Stimulated activated naive CD4-positive, alpha-beta T cell treated with Interleukin-2 at 50 U/mL for 16 hours (primary cell): ENCODE data around the gene MCMBP.
"Not testable (repeated sequence)": the region's sequence is repeated elsewhere in the genome, so short reads cannot be mapped to it uniquely, and the experiment has no call there.

Experiments used
- DNase-seq: peaks from one replicate; lab custom pipeline; 2025; lab: John Stamatoyannopoulos, UW

MCMBP gene, protein sequence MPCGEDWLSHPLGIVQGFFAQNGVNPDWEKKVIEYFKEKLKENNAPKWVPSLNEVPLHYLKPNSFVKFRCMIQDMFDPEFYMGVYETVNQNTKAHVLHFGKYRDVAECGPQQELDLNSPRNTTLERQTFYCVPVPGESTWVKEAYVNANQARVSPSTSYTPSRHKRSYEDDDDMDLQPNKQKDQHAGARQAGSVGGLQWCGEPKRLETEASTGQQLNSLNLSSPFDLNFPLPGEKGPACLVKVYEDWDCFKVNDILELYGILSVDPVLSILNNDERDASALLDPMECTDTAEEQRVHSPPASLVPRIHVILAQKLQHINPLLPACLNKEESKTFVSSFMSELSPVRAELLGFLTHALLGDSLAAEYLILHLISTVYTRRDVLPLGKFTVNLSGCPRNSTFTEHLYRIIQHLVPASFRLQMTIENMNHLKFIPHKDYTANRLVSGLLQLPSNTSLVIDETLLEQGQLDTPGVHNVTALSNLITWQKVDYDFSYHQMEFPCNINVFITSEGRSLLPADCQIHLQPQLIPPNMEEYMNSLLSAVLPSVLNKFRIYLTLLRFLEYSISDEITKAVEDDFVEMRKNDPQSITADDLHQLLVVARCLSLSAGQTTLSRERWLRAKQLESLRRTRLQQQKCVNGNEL

DNA sequence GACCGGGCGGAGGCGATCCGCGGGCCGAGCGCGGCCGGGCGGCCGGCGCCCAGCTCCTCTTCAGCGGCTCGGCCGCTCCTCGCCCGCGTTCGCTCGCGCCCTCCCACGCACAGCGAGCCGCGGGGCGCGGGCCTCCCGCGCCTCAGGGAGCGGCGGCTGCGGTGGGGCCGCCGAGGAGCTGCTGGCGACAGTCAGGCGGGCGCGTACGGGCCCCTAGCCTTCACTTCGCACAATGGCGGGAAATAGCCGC, at the start of gene MCMBP:
TSS of gene MCMBP (minus strand) at position 234 of the 250 bp plus-strand sequence. CDS start 259 bp downstream, outside the sequence.
- no peak for DNase-seq

DNA sequence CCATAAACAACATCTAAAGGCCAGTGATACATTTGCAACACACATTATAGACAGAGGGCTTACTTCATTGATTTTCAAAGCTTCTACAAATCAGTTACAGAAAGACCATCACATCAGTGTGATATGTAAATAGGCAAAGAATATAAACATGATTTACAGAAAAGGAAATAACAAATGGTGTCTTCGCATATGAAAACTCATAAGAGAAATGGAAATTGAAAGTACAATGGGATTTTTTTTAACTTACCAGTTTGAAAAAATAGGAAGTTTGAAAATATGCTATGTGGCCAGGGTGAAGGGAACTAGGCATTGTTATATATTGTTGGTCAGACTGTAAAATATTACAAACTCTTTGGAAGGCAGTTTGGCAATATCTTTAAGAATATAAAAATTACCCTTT, 47.2 kb upstream of the MCMBP start:
- no peak for DNase-seq

DNA sequence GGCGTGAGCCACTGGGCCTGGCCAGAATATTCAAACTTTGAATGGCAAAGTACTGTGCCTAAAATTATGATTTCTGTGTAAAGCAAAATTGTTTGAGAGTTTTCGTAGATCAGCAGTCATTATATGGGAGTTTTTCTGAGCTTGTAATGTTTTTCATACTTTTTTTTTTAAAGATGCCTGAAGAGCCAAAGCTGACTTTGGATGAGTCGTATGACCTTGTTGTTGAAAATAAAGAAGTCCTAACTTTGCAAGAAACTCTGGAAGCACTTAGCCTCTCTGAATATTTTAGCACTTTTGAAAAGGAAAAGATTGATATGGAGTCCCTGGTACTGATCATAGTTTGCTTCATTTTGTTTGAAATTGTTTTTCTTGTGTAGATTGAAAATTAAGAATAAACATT, 46.6 kb upstream of the MCMBP start:
- DNase-seq, result no peak

DNA sequence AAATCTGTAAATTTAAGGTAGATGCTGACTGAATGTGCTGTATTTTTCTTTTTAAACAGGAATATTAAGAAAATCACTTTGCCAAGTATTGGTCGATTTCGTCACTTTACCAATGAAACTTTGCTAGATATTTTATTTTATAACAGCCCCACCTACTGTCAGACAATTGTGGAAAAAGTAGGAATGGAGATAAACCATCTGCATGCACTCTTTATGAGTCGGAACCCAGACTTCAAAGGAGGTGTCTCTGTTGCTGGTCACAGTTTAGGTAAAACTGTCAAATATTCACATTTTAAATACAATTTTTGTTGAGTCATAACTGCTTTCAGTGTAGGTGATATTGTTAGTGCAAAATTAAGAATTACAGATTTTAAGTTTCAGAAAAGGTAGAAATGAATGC, 45.1 kb upstream of the MCMBP start:
- no peak for DNase-seq

DNA sequence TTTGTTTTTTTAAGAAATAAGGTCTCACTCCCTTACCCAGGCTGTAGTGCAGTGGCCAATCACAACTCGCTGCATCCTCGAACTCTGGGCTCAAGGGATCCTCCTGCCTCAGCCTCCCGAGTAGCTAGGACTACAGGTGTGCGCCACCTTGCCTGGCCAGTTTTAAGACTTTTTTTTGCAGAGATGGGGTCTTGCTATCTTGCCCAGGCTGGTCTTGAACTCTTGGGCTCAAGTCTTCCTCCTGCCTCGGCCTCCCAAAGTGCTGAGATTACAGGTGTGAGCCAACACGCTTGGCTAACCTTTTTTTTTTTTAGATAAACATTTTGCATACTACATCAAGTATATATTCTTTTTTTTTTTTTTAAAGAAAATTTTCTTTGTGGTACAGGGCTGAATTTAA, 38.0 kb upstream of the MCMBP start:
- DNase-seq, result no peak

DNA sequence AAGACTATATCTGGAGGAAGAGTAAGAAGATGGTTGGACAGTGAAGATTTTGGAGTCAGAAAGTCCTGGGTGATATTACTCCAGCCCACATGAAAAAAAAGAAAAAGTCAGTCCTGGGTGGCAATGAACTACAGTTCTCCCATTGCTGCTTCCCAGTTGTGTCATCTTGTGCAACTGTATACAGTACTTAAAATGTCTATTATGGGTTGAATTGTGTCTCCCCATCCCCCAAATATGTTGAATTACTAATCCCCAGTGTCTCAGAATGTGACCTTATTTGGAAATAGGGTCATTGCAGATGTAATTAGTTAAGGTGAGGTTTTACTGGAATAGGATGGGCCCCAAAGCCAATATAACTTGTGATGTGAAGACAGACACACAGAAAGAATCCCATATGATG, 35.5 kb upstream of the MCMBP start:
- no peak for DNase-seq

DNA sequence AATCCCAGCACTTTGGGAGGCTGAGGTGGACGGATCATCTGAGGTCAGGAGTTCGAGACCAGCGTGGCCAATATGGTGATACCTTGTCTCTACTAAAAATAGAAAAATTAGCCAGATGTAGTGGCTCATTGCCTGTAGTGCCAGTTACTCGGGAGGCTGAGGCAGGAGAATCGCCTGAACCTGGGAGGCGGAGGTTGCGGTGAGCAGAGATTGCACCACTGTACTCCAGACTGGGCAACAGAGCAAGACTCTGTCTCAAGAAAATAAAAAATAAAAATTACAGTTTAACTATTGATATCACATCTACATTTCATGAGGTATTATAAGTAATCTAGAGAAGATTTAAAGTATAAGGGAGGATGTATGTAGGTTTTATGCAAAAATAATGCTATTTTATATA, 35.1 kb upstream of the MCMBP start:
- DNase-seq, result not testable (repeated sequence)

DNA sequence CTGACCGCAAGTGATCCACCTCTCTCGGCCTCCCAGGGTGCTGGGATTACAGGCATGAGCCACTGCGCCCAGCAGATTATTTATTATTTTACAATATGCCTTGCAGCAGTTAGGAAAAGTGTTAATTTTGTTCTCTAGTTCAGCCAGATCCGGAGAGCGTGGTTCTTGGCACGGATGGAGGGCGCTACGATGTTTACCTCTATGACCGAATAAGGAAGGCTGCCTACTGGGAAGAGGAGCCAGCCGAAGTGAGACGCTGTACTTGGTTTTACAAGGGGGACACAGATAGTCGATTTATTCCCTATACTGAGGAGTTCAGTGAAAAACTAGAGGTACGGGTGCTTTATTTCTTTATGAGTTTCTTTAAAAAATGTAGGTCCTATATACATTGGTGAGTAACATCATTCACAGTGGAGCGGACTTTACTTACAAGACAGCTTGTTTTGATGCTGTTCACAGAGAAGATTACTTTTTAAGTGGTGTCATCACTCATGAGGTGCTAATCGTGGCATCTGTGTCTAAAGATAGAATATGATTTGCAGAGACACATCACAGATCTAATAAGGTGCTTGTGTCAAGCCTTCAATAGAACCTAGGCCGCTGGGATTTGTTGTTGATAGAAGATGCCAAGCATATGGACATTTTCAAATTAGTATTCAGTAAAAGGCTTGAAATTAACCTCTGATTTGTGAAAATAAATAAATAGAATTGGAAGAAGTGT, 31.5 kb upstream of the MCMBP start:
- no peak for DNase-seq

DNA sequence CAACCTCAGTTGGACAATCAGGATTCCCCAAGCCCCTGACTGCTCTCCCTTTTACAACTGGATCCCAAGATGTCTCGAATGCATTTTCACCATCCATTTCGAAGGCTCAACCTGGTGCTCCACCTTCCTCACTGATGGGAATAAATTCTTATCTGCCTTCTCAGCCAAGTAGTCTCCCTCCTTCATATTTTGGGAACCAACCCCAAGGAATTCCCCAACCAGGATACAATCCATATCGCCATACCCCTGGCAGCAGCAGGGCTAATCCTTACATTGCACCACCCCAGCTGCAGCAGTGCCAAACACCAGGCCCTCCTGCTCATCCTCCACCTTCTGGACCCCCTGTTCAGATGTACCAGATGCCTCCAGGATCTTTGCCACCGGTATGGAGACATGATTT, 25.9 kb upstream of the MCMBP start:
- no peak for DNase-seq

DNA sequence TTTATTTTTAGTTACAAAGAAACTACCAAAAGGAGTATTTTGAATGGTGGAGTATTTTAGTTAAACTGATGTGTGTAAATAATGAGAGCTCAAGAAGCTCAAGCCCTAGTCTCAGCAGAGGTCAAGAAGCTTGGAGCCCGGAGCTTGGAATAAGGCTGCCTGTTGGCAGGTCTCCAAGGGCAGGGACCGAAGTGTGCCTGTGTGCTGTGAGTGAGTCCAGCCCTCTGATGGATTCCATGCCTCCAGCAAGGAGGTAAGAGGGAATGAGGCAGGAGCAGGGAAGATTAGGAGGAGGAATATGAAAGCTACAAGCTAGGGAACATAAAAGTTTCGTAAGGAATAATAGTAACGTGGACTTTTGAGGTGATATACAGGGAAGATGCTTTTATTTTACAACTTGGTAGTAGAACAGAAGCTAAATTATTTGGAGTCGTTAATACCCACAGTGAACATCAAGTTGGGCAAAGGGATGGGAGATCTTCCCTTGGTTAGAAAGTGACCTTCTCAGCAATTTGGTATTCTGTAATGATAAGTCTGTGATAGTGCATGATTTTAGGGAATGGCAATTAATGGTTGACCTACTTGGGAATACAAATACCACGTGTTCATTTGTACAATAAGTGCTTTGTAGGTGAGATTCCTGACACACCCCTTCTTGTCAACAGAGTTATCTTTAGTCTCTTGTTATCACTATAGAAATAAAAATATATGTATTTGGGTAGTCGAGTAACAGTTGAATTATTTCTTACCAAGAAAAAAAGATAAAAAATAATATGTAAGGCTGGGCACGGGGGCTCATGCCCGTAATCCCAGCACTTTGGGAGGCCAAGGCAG, 24.5 kb upstream of the MCMBP start:
- no peak for DNase-seq

DNA sequence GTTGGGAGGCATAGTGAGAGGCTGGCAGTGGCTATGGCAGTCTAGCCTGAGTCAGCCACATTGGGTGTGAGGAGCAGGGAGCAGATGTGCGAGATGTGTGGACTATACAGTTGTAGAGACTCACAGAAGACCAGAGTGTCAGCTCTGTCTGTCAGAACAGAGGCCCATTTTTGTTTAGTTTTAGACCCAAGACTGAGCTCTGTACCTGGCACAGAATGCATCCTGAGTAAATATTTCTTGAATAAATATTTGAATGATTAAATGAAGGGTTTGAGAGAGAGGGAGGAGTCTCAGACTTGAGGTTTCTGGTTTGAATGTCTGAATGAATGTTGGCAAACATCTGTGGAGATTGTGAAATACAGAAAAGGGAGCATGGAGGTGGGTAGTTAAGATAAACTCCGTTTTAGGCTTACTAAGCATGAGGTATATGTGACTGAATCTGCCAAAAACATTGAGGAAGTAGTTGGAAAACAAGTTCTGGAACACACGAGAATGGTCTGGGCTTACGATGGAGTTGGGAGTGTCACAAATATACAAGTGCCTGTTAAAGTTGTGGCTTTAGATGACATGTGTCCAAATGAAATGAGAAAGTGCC, 23.5 kb upstream of the MCMBP start:
- no peak for DNase-seq

DNA sequence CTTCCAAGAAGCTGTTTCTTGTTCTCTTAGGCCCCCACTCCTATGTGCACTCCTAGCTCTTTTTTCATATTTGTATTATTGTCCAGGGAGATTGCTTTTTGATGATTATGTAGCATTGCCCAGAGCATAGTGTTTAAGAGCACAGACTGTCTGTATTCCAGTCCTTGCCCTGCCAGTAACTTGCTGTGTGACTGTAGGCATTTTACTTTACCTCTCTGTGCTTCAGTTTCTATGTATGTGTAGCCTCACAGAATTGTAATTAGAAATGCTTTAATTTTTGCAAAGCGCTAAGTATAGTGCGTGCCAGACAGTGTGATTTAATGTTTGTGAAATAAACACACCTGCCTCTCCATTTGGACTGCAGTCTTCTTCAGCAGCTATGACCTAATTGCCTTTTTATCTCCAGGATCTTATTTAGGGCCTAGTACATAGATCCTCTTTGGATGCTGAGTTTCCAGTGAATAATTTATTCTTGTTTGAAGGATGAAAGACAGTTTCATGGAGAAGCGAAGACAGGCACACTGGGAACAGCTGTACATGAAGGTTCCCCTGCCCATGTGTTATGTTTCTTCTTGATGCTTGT, 21.3 kb upstream of the MCMBP start:
- DNase-seq, result no peak

DNA sequence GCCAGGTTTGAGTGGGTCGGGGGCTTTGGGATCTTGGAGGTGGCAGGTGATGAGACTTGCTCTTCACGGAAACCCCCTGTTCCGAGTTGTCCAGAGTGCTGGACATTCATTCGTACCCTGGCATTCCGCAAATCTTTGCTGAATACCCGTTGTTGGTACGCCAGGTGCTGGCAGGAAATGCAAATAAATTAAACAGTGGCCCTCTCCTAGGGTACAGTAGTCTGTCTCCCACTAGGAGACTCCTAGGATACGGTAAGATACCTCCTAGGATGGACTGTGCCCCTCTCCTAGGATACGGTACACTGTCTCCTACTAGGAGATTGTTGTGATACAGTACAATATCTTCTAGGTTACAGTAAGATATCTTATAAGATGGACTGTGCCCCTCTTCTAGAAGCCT, 20.4 kb upstream of the MCMBP start:
- DNase-seq, result no peak

DNA sequence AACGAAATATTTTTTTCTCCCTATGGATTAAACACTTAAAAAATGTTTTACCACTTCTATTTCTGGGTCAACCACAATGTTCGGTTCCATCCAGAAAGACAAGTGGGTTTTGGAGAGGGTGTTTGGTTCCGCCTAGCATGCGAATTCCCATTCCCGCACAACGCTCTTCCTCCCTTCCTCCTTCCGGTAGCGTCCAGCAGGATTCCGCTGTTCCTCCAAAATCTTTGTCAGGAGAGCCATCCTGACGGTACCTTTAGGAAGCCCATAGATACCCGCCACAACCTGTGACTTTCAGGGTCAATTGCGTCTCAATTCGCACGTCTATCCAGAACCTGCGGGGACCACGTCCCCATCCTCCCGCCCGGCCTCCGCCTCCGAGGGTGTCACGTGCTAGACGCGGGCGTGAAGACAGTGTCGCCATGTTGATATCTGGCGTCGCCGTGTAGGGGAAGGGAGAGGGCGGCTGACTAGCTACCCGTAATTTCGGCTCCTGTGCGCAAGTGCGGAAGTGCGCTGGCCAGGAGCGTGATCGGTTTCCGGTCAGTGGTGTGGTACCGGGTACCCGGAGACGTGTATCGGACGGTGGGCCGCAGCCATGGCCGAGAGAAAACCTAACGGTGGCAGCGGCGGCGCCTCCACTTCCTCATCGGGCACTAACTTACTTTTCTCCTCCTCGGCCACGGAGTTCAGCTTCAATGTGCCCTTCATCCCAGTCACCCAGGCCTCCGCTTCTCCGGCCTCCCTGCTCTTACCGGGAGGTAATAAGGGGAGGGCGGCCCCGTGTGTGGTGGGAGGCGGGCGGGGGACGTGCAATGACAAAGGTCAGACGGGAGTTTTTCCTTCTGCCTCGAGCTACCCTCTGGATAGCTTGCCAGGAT, 19.8 kb upstream of the MCMBP start, which contains the start of gene SEC23IP:
TSS of gene SEC23IP (plus strand) at position 543 of the 878 bp plus-strand sequence. CDS start at position 596, 53 bp downstream.
- DNase-seq, result peak; percentile 91

DNA sequence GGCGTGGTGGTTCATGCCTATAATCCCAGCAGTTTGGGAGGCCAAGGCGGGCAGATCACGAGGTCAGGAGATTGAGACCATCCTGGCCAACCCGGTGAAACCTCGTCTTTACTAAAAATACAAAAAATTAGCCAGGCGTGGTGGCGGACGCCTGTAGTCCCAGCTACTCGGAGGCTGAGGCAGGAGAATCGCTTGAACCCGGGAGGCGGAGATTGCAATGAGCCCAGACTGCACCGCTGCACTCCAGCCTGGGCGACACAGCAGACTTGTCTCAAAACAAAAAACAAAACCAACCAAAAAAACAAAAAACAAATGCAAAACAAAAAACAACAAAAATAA, 19.2 kb upstream of the MCMBP start:
- not testable (repeated sequence) for DNase-seq

DNA sequence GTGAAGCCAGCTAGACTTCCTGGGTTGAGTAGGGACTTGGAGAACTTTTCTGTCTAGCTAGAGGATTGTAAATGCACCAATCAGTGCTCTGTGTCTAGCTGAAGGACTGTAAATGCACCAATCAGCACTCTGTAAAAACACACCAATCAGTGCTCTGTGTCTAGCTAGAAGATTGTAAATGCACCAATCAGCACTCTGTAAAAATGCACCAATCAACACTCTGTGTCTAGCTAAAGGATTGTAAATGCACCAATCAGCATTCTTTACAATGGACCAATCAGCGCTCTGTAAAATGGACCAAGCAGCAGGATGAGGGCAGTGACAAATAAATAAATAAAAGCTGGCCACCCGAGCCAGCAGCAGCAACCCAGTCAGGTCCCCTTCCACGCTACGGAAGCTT, 17.7 kb upstream of the MCMBP start:
- not testable (repeated sequence) for DNase-seq

DNA sequence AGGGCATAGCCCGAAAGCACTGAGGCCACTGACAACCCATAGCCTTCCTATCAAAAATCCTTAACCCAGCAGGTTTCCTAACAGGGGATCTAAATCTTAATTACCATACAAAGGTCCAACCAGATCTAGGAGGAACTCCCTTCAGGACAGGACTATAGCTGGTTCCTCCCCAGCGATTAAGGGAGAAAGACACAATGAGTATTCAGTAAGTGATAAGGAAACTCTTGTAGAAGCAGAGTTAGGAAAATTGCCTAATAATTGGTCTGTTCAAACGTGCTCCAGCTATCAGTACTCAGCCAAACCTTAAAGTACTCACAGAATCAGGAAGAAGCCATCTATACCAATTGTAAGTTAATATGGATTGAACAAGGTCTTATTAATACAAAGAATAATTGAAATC, 16.6 kb upstream of the MCMBP start:
- DNase-seq, result not testable (repeated sequence)

DNA sequence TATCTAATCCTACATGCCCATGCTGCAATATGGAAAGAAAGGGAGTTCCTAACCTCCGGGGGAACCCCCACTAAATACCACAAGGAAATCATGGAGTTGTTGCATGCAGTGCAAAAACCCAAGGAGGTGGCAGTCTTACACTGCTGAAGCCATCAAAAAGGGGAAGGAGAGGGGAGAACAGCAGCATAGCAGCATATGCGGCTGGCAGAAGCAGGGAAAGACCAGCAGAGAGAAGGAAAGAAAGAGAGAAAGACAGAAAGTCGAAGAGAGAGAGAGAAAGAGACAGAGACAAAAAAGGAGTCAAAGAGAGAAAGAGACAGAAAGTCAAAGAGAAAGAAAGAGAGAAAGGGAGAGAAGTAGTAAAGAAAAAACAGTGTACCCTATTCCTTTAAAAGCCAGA, 16.1 kb upstream of the MCMBP start:
- not testable (repeated sequence) for DNase-seq

DNA sequence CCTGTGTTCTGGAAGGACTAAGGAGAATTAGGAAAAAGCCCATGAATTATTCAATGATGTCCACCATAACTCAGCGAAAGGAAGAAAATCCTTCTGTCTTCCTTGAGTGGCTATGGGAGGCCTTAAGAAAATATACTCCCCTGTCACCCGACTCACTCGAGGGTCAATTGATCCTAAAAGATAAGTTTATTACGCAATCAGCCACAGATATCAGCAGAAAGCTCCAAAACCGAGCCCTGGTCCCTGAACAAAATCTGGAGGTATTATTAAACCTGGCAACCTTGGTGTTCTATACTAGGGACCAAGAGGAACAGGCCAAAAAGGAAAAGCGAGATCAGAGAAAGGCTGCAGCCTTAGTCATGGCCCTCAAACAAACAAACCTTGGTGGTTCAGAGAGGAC, 13.4 kb upstream of the MCMBP start:
- not testable (repeated sequence) for DNase-seq

DNA sequence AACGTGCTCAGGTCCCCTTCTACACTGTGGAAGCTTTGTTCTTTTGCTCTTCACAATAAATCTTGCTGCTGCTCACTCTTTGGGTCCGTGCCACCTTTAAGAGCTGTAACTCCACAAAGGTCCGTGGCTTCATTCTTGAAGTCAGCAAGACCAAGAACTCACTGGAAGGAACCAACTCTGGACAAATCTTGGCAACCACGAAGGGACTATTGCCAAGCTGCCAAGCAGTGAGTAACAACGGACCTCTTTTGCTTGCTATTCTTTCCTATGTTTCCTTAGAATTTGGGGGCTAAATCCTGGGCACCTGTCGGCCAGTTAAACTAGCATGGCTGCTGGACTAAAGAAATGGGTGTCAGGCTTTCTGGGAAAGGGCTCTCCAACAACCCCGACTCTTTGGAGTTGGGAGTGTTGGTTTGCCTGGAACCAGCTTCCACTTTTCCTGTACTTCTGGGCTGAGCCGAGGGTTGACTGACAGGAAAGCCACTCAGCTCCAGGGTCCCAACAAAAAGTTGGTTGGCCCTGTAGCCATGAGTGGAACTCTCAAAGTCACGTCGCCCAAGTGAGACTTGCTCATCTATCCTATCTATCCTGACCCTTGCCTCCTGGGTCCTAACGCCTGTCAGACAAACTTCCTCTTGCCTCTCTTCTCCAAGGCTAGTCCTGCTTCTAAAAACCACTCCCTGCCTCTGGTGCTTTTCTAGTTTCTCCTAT, 11.4 kb upstream of the MCMBP start:
- DNase-seq, result not testable (repeated sequence)
